Right atrium auricular region (tissue), 2 donors: Measurements from ENCODE around the gene CD93. TPM values are rescaled to one million over a fixed set of nuclear protein-coding genes. Genes with fewer than 3 reads are reported as not detected.

Source experiments
- DNase-seq: peaks from one replicate; pipeline ENCODE4 v3.0.0-alpha.2; 2019; ENCODE audit warnings: low spot score
- H3K27ac ChIP-seq, 2 donors: fragments of 200-600 bp; sonication (generic); 1 replicate in 1 of 2; 2 replicates in 1 of 2; pipeline ENCODE4 v1.5.1; 2016 to 2019
- H3K27me3 ChIP-seq, 2 donors: fragments of 200-600 bp; sonication (generic); one replicate each; pipeline versions ENCODE4 v1.5.1 to v1.6.0; 2017 to 2019
- H3K36me3 ChIP-seq: fragments of 200-600 bp; sonication (generic); one replicate; pipeline ENCODE4 v1.5.1; 2016
- H3K4me1 ChIP-seq, 2 donors: fragments of 200-600 bp; sonication (generic); one replicate each; pipeline versions ENCODE4 v1.5.1 to v1.6.0; 2017 to 2019
- H3K4me3 ChIP-seq, 2 donors: fragments of 200-600 bp; sonication (generic); 1 replicate in 1 of 2; 2 replicates in 1 of 2; pipeline ENCODE4 v1.5.1; 2017 to 2019; ENCODE audit warnings: mild to moderate bottlenecking in 1 of 2, moderate library complexity in 1 of 2
- H3K9me3 ChIP-seq, 2 donors: fragments of 200-600 bp; sonication (generic); one replicate each; pipeline ENCODE4 v1.5.1; 2019
- total RNA-seq, 2 donors: library from RNA; depleted of rRNA; stranded (reverse); fragments of >200 nt; gene quantifications; one replicate each; pipeline ENCODE4 v1.1.0, GENCODE V29; 2016
- TF ChIP-seq, protein P1 (sequence below), 2 donors: fragments of 200-600 bp; sonication (generic); IDR thresholded peaks; one replicate each; pipeline ENCODE4 v1.5.1; 2019; ENCODE audit warnings: antibody characterized with exemption in 2 of 2

CD93 gene
- total RNA-seq, 2 donors from 2014 or later: 35.7 to 51.6 TPM

DNA sequence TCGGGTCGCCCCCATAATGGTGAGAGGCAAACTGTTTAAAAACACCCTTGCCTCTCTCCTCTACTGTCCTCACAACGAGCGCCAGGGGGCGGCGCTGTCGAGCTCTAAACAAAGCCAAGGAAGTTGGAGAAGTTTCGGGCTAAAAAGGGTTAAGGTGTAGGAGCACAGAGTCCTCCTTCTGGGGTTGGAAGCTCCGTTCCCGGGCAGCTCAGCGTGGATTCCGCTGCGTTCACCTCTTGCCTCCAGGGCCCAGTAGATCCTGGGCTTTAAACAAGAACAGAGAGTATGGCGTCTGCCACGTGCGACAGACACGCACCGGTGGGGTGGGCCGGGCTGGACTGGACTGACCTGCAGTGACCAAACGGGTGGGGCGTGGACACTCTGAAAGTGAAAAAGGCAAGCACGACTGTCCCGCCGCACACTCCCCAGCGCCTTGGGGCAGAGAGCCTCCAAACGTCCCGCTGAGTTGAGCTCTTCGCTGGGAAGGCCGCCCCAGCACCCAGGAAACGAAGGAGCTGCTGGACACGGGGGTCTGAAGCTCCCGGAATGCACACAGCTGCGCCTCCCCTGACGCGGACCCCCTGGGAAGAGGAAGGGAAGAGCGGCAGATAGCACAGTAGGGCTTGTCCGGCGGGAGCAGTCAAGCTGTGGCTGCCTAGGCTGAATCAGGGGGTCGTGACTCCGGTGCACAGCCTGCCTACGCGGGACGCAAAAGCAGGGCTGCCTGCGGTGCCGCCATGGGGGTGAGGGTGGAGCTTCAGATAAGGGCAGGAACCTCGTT, 35.1 kb downstream of the CD93 start:
- peak overlapping the region; percentile 83 to 85 for H3K27ac ChIP-seq
- TF ChIP-seq, protein P1, sequence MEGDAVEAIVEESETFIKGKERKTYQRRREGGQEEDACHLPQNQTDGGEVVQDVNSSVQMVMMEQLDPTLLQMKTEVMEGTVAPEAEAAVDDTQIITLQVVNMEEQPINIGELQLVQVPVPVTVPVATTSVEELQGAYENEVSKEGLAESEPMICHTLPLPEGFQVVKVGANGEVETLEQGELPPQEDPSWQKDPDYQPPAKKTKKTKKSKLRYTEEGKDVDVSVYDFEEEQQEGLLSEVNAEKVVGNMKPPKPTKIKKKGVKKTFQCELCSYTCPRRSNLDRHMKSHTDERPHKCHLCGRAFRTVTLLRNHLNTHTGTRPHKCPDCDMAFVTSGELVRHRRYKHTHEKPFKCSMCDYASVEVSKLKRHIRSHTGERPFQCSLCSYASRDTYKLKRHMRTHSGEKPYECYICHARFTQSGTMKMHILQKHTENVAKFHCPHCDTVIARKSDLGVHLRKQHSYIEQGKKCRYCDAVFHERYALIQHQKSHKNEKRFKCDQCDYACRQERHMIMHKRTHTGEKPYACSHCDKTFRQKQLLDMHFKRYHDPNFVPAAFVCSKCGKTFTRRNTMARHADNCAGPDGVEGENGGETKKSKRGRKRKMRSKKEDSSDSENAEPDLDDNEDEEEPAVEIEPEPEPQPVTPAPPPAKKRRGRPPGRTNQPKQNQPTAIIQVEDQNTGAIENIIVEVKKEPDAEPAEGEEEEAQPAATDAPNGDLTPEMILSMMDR (IDR thresholded peaks at IDR 0.05): peak; percentile 50 to 82
- DNase-seq: peak; percentile 88
- peak overlapping the region; percentile 52 to 63 for H3K4me3 ChIP-seq
- no peaks in the 10 kb centered on the region for H3K36me3 ChIP-seq
- H3K4me1 ChIP-seq: peaks cover 0 to 56% of the 10 kb centered on the region in 2 donors
- peaks cover 0 to 11% of the 10 kb centered on the region in 2 donors for H3K27me3 ChIP-seq
- H3K9me3 ChIP-seq: peaks cover 0 to under 1% of the 10 kb centered on the region in 2 donors

DNA sequence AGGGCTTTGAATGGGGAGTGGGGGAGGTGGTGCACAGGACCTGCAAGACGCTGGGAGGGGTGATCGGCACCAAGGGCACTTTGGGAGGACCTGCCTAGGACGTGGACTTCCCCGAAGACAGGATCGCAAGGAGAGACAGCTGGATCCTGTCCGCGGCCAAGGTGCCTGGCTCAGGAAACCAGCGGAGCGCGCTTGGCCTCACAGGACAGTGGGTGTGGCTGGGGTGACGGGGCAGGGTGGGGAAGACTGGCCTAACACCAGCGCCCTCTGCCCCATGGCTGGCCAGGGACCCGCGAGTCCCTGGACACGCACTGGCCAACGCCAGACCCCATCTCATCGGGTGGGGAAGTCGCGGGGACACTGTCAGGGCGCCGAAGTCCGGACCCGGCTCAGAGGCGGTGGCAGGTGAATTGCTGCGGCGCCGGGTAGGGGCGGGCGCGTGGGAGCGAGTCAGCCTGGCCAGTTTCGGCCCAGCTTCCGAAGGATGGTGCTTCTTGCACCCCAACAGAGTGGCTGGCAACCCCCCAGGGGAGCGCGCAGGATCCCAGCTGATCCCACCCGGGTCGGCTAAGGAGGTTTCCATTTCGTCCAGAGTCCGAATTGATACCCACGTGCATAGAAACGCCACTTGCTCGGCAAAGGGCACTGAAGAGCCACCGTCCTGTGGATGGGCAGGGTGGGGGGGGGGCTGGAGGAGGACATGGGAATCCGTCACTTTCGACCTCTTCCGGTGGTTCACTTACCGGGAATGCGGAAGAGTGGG, 35.9 kb downstream of the CD93 start:
- peaks cover 0 to 11% of the 10 kb centered on the region in 2 donors for H3K27me3 ChIP-seq
- TF ChIP-seq, protein P1 (IDR thresholded peaks at IDR 0.05): no peak
- peak overlapping the region; percentile 52 to 63 for H3K4me3 ChIP-seq
- no peaks in the 10 kb centered on the region for H3K36me3 ChIP-seq
- peak; percentile 74 for DNase-seq
- peak overlapping the region; percentile 83 to 85 for H3K27ac ChIP-seq
- H3K9me3 ChIP-seq: no peaks in the 10 kb centered on the region
- H3K4me1 ChIP-seq: peaks cover 0 to 64% of the 10 kb centered on the region in 2 donors

DNA sequence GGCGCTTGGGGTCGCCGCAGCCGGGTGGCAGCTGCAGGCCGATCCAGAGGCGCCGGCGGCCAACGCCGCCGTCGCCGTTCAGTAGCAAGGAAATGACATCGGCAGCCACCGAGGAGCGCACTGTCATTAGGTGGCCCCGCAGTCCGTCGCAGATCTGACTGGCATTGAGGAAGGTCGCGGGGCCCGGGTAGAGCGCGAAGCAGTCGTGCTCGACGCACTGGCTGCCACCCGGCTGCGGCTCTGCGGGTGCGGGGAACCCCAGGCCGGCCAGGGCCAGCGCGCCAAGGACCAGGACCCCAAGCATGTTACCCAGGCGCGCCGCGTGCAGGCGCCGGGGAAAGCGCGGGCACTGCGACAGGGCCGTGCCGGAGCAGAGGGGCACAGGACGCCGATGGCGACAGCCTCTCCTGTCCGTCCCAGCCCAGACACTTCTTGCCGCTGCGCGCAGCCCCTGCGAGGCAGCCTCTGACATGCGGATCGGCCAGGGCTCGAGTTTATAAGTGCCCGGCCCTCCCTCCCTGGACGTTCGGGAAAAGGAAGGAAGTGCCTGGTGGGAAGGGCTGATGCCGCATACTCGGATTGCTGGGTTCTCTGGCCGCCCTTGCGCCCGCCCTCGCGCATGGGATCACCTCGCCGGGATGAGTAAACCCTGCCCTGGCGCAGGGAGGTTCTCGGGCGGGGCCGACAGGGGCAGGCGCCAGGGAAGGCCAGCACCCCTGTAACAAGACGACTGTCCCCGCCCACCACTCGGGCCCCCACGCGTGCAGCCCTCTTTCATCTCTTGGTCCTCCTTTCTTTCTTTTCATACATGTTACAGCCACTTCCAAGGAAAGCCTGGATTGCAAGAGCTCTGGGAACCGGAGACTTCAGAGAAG, 36.7 kb downstream of the CD93 start, which contains the start of gene THBD:
THBD (minus strand) TSS at position 472 of the 875 bp plus-strand sequence; CDS start at position 304, 168 bp downstream.
- H3K36me3 ChIP-seq: no peaks in the 10 kb centered on the region
- TF ChIP-seq, protein P1 (IDR thresholded peaks at IDR 0.05): no peak
- peak within 1 kb of the TSS; percentile 83 to 85 for H3K27ac ChIP-seq
- H3K4me3 ChIP-seq: peak within 1 kb of the TSS; percentile 52 to 63
- peaks cover 0 to 11% of the 10 kb centered on the region in 2 donors for H3K27me3 ChIP-seq
- DNase-seq: peak; percentile 92
- H3K4me1 ChIP-seq: peaks cover 0 to 70% of the 10 kb centered on the region in 2 donors
- no peaks in the 10 kb centered on the region for H3K9me3 ChIP-seq

DNA sequence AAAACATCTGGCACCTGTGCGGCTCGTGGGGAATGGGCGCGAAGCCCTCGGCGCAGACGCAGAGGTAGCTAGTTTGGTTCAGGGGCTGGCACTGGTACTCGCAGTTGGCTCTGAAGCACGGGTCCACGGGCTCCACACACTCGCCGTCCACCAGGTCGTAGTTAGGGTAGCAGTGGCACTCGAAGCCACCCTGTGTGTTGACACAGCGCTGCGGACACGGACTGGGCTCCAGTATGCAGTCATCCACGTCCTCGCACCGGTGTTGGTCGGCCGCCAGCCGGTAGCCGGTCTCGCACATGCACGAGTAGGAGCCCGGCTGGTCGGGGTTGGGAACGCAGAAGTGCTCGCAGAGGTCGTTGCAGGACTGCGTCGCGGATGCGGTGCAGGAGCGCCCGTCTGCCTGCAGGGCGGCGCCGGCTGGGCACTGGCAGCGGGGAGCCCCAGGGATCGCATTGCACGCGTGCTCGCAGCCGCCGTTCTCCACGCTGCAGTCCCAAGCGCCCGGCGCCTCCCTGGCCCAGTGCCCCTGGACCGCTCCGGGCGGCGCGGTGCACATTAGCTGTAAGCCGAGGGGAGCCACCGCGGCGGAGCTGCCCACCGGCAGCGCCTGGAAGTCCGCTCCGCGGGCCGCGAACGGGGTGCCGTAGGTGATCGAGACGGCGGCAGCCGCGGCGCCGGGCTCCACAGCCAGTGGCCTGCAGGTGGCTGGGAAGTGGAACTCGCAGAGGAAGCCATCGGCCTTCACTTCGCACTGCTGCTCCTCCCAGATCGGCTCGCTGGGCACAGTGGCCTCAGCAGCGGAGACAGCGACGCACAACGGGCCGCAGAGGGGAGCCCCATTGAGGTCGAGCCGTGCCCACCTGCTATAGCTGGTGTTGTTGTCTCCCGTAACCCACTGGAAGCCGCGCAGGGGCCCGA, 37.6 kb downstream of the CD93 start:
- no peaks in the 10 kb centered on the region for H3K9me3 ChIP-seq
- peak overlapping the region; percentile 83 to 85 for H3K27ac ChIP-seq
- H3K4me3 ChIP-seq: peak overlapping the region; percentile 52 to 63
- peaks cover 0 to 70% of the 10 kb centered on the region in 2 donors for H3K4me1 ChIP-seq
- no peaks in the 10 kb centered on the region for H3K36me3 ChIP-seq
- TF ChIP-seq, protein P1 (IDR thresholded peaks at IDR 0.05): peak in 1 of 2 donors; percentile 70
- H3K27me3 ChIP-seq: peaks cover 0 to 11% of the 10 kb centered on the region in 2 donors
- DNase-seq: peak; percentile 69
